ENCODE results near the gene SDK1.

SDK1 gene

GRCh38 chr7:3552499-3552898 lies 251.4 kb downstream of the SDK1 start:
- Histone ChIP-seq H3K4me3 (ENCODE audit: low read depth in 1 of 2, low read length in 1 of 2) (no peak overlapping the region), H3K36me3 (no peaks in the 10 kb centered on the region), H3K4me1 (ENCODE audit: control insufficient read depth in 1 of 2, insufficient read depth in 1 of 2, low read depth in 1 of 2, low read length in 1 of 2) (no peaks in the 10 kb centered on the region), H3K9me3 (no peaks in the 10 kb centered on the region), H3K27me3 (peaks cover 8% of the 10 kb centered on the region), H3K27ac (no peak overlapping the region)
- TF ChIP-seq, protein P1, sequence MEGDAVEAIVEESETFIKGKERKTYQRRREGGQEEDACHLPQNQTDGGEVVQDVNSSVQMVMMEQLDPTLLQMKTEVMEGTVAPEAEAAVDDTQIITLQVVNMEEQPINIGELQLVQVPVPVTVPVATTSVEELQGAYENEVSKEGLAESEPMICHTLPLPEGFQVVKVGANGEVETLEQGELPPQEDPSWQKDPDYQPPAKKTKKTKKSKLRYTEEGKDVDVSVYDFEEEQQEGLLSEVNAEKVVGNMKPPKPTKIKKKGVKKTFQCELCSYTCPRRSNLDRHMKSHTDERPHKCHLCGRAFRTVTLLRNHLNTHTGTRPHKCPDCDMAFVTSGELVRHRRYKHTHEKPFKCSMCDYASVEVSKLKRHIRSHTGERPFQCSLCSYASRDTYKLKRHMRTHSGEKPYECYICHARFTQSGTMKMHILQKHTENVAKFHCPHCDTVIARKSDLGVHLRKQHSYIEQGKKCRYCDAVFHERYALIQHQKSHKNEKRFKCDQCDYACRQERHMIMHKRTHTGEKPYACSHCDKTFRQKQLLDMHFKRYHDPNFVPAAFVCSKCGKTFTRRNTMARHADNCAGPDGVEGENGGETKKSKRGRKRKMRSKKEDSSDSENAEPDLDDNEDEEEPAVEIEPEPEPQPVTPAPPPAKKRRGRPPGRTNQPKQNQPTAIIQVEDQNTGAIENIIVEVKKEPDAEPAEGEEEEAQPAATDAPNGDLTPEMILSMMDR (IDR thresholded peaks at IDR 0.05) = no peak

DNA sequence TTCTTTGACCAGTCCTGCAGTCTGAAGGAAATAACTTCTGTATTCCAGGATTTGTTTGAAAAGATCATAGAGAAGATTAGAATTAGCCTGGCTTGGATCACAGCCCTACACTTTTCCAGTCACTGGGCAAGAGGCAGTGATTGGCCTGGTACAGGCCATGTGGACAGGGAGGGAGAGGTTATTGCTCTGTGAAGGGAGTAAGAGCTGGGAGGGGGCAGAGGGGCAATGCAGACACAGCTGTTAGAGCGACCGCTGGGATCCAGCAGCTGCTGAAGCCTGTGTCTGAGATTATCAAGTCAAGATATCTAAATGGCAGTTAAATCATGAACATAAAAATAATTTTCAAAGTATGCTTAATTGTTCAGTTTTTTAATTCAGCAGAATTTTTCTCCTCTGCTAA lies 257.3 kb downstream of the SDK1 start:
- Histone ChIP-seq H3K4me3 (ENCODE audit: low read depth in 1 of 2, low read length in 1 of 2) (no peak overlapping the region), H3K9me3 (no peaks in the 10 kb centered on the region), H3K27ac (no peak overlapping the region), H3K4me1 (ENCODE audit: control insufficient read depth in 1 of 2, insufficient read depth in 1 of 2, low read depth in 1 of 2, low read length in 1 of 2) (peaks cover 0 to 19% of the 10 kb centered on the region in 2 experiments), H3K27me3 (no peaks in the 10 kb centered on the region), H3K36me3 (no peaks in the 10 kb centered on the region)
- TF ChIP-seq, protein P1 (IDR thresholded peaks at IDR 0.05) = no peak

GRCh38 chr7:3559278-3559677 lies 258.2 kb downstream of the SDK1 start:
- Histone ChIP-seq H3K27ac (no peak overlapping the region), H3K4me1 (ENCODE audit: control insufficient read depth in 1 of 2, insufficient read depth in 1 of 2, low read depth in 1 of 2, low read length in 1 of 2) (peaks cover 0 to 19% of the 10 kb centered on the region in 2 experiments), H3K9me3 (no peaks in the 10 kb centered on the region), H3K27me3 (no peaks in the 10 kb centered on the region), H3K4me3 (ENCODE audit: low read depth in 1 of 2, low read length in 1 of 2) (no peak overlapping the region), H3K36me3 (no peaks in the 10 kb centered on the region)
- TF ChIP-seq, protein P1 (IDR thresholded peaks at IDR 0.05) = no peak

- no peaks in the 10 kb centered on the region for H3K27me3 ChIP-seq
- no peaks in the 10 kb centered on the region for H3K36me3 ChIP-seq
- no peak overlapping the region for H3K27ac ChIP-seq
These were observed 259.4 kb downstream of the SDK1 start for GRCh38 chr7:3560495-3560894.

GRCh38 chr7:3561932-3562331 lies 260.9 kb downstream of the SDK1 start:
- H3K27ac ChIP-seq = no peak overlapping the region
- H3K9me3 ChIP-seq = no peaks in the 10 kb centered on the region
- H3K36me3 ChIP-seq = no peaks in the 10 kb centered on the region
- TF ChIP-seq, protein P1 (IDR thresholded peaks at IDR 0.05) = no peak
- no peak overlapping the region for H3K4me3 ChIP-seq (ENCODE audit: low read depth in 1 of 2, low read length in 1 of 2)
- peaks cover 0 to 19% of the 10 kb centered on the region in 2 experiments for H3K4me1 ChIP-seq (ENCODE audit: control insufficient read depth in 1 of 2, insufficient read depth in 1 of 2, low read depth in 1 of 2, low read length in 1 of 2)
- H3K27me3 ChIP-seq = no peaks in the 10 kb centered on the region

More at GRCh38 chr7:3560495-3560894, 259.4 kb downstream of the SDK1 start:
- TF ChIP-seq, protein P1 (IDR thresholded peaks at IDR 0.05) = no peak
- H3K9me3 ChIP-seq = no peaks in the 10 kb centered on the region
- H3K4me1 ChIP-seq (ENCODE audit: control insufficient read depth in 1 of 2, insufficient read depth in 1 of 2, low read depth in 1 of 2, low read length in 1 of 2) = peaks cover 0 to 19% of the 10 kb centered on the region in 2 experiments
- H3K4me3 ChIP-seq (ENCODE audit: low read depth in 1 of 2, low read length in 1 of 2) = no peak overlapping the region

DNA sequence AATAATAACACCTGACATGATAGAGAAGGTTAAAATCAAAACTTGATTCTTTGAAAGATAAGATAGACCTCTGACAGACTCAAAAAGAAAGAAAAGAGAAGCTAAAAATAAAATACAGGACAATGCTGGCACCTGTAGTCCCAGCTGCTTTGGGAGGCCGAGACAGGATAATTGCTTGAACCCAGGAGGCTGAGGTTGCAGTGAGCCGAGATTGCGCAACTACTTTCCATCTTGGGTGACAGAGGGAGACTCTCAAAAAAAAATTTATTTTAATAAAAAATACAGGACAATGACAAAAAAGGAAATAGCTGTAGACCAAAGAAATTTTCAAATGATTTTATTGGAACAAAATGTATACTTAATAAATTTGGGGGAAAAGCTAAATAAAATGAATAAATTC lies 263.2 kb downstream of the SDK1 start:
- Histone ChIP-seq H3K4me1 (ENCODE audit: control insufficient read depth in 1 of 2, insufficient read depth in 1 of 2, low read depth in 1 of 2, low read length in 1 of 2) (peaks cover 0 to 8% of the 10 kb centered on the region in 2 experiments), H3K4me3 (ENCODE audit: low read depth in 1 of 2, low read length in 1 of 2) (no peak overlapping the region), H3K27ac (no peak overlapping the region), H3K9me3 (no peaks in the 10 kb centered on the region), H3K36me3 (no peaks in the 10 kb centered on the region), H3K27me3 (no peaks in the 10 kb centered on the region)
- TF ChIP-seq, protein P1 (IDR thresholded peaks at IDR 0.05) = no peak
